Measurements from ENCODE around the gene SLC26A6. TPM values are rescaled to one million over a fixed set of nuclear protein-coding genes. Genes with fewer than 3 reads are reported as not detected.

Gene SLC26A6
- total RNA-seq, 1 experiment from 2014 or later: 11.3 TPM

- no peak for DNase-seq (ENCODE audit: low read depth)
Observed at GRCh38 chr3:48631516-48632448, 3.5 kb downstream of the SLC26A6 start.

DNA sequence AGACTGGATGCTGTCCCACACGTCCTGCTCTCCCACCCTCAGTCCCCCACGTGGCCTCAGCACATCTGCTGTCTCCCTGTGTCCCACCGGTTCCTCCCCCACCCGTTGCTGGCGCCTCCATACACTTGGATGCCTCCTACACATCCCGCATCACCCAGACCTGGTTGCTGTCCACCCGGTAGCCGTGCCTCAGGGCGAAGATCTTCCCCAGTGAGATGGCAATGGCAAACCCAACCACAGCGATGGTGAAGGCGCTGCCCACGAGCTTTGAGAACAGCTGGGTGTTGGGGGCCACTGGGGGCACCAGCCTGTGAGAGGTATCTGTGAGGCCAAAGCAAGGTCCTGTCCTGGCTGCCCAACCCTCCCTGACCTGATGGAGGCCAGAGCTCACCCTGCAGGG is 4.4 kb downstream of the SLC26A6 start:
- no peak for DNase-seq (ENCODE audit: low read depth)

DNA sequence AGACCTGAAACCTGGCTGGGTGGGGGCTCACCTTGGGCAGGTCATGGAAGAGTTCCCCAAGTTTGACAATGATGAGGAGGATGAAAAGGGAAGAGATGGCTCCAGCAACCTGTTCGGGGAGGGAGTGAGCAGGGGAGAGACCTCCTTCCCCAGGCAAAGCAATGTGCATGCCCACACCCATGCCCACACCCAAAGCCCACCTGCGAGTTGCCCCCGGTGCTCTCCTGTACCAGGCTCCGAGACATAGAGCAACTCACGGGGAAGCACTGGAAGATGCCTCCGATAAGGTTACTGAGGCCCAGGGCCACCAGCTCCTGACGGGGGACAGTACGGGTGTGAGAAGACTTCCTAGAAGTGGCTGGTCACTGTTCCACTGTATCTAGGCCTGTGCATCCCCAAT is 4.9 kb downstream of the SLC26A6 start:
- DNase-seq (ENCODE audit: low read depth): no peak

DNA sequence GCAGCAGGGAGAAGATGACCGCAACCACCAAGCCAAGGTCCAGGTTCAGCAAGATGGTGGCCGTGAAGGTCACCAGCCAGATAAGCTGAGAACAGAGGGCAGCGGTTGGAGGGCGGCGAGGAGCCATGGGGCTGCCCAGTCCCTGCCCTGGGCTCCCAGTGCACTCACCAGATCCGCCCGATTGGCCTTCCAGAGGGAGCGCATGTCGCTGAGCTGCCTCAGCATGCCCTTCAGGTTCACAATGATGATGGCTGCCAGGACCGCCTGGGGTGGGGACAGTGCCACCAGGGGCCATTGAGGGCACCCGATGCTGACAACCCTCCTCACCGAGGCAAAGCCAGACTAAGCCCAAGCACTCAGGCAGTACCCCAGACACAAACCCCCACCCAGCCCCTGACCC is 5.4 kb downstream of the SLC26A6 start:
- DNase-seq (ENCODE audit: low read depth): no peak

- no peak for DNase-seq (ENCODE audit: low read depth)
Observed at GRCh38 chr3:48628277-48629017, 6.8 kb downstream of the SLC26A6 start.

- DNase-seq (ENCODE audit: low read depth): no peak
Observed at GRCh38 chr3:48625600-48625999, 9.7 kb downstream of the SLC26A6 start.

DNA sequence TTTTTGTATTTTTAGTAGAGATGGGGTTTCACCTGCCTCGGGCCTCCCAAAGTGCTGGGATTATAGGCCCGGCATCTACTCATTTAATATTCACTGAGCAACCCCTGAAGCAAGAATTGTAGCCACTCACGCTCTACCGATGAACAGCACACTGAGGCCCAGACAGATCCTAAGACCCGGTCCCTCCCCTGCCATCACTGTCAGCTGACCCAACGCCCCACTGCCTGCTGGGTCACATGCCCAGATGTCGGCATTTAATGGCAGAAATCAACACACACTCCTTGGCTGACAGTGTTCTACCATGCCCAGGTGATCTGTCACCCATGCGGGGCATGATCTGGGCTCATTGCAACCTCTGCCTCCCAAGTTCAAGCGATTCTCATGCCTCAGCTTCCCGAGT is 10.5 kb downstream of the SLC26A6 start:
- no peak for DNase-seq (ENCODE audit: low read depth)

GRCh38 chr3:48623851-48624547 is 11.3 kb downstream of the SLC26A6 start:
- DNase-seq (ENCODE audit: low read depth): no peak

DNA sequence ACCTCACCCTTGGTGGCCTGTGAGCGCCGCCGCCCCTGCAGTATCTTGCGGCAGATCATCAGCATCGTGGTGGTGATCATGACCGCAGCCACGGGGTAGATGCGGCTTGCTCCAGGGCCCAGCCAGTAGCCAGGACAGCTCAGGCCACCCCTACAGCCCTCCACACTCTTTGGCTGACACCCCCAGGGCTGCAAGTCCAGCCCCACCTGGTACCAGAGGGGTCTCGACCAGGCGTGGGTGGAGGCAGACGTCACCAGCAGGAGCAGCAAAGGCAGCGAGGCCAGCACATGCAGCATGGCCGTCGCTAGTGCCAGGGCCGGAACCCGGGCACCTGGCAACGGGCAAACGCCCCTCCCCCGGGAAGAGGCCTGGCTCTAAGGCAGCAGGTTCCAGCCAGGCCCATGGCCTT is 13.8 kb downstream of the SLC26A6 start, which contains the start of gene TMEM89:
TSS of gene TMEM89 (minus strand) at position 309 of the 409 bp plus-strand sequence. CDS start at position 296, 13 bp downstream.
- DNase-seq (ENCODE audit: low read depth): no peak

- no peak for DNase-seq (ENCODE audit: low read depth)
Observed at GRCh38 chr3:48619541-48620524, 15.4 kb downstream of the SLC26A6 start.

GRCh38 chr3:48617559-48617958 is 17.7 kb downstream of the SLC26A6 start:
- no peak for DNase-seq (ENCODE audit: low read depth)

DNA sequence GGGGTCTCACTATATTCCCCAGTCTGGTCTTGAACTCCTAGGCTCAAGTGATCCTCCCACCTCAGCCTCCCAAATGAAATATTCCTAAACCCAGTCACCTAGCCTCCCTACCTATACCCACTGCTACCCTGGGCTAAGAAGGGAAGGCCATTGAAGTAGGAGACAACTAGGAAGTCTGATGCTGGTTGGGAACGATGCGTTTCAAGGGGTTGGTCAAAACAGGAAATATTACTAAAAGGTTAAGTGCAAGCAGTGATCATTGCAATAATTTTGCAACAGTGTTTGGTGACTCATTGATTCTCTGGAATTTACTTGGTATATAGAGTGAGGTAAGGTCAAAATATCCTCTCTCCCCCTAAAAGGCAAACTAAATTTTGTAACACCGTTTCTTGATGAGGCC is 21.2 kb downstream of the SLC26A6 start:
- DNase-seq (ENCODE audit: low read depth): no peak

DNA sequence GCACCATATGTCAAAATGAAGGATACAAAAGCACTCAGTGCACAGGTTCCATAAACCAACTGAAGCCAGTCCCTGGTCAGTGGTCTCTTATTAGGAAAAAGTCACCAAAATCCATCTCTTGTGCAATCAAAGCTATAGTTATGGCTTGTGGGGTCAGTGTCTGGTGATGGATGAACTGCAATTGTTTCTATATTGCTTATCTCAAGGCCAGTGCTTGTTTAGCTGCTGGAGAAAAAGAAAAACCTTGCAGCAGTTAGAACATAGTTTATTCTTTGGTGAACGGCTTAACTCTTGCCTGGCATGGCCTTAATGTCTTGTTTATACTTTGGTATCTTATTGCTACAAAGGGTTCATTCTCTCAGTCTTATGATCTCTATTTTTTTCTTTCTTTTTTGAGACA is 23.0 kb downstream of the SLC26A6 start:
- no peak for DNase-seq (ENCODE audit: low read depth)

- DNase-seq (ENCODE audit: low read depth): peak; percentile 95
Observed at GRCh38 chr3:48609088-48610005, 25.9 kb downstream of the SLC26A6 start, which contains the start of gene UQCRC1. UQCRC1 (minus strand) TSS chr3:48609646; CDS start chr3:48609620, 26 bp downstream.

DNA sequence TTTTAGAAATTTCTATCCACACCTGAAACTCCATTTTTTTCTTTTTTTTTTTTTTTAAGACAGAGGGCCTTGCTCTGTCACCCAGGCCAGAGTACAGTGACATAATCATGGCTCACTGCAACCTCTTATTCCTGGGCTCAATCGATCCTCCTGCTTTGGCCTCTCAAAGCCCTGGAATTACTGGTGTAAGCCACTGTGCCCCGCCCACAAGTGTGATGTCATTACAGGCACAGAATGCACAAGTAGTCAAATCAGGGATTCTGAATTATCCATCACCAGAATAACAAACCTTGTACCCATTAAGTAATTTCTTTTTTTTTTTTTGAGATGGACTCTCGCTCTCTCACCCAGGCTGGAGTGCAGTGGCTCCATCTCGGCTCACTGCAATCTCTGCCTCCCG is 27.7 kb downstream of the SLC26A6 start:
- no peak for DNase-seq (ENCODE audit: low read depth)

DNA sequence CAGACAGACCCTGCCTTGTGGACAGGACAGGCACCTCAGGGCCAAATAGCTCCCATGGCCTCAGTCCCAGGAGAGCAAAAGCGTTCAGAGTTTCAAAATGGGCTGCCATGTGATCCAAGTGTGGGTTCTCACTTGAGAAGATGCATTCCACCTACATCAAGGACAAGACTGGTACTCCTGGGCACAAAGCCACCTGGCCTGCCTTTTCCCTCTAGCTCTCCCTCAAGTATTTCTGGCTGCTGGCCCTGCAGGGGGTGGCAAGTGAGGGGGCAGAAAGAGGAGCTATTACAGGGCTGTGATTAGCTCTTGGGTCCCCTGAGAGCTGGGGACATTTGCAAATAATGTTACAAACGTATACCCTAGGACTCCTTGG is 33.7 kb downstream of the SLC26A6 start:
- no peak for DNase-seq (ENCODE audit: low read depth)

DNA sequence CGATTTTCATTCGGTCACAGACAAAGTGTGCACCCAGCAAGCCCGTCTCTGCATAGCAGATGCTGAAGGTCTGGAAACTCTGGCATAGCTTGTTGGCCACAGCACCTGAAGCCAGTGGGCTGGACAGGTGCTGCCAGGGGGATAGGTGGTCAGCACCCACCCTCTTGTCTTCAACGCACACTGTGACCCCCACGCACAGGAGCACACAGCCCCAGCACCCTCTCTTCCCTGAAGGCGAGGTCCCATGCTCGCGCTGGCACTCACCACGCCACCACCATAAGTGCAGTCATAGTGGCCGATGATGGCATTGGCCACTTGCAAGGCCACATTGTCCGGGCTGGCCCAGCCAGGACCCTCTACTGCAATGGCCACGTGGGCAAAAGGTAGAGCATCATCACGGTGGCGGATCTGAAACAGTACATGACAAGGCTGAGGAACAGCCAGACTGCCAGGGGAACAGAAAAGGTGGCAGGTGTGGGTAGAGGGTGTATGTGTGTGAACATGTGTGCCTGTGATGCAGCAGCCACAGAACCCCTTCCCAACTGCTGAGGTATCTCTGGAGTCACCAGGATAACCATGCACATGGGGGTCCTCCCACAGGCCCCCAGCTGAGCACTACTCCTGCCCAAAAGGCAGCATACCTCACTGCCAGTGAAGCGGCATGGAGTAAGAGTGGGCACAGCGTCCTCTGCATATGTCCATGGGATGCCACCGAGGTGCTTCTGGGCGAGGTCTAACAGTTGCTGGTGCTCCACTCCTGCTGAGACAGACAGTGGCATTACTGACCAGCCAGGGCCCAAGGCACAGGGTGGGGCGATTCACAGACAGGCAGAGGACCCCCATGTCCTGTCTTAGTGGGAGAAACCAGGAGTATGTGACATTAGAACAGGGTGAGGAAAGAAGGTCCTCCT is 34.3 kb downstream of the SLC26A6 start:
- DNase-seq (ENCODE audit: low read depth): no peak

DNA sequence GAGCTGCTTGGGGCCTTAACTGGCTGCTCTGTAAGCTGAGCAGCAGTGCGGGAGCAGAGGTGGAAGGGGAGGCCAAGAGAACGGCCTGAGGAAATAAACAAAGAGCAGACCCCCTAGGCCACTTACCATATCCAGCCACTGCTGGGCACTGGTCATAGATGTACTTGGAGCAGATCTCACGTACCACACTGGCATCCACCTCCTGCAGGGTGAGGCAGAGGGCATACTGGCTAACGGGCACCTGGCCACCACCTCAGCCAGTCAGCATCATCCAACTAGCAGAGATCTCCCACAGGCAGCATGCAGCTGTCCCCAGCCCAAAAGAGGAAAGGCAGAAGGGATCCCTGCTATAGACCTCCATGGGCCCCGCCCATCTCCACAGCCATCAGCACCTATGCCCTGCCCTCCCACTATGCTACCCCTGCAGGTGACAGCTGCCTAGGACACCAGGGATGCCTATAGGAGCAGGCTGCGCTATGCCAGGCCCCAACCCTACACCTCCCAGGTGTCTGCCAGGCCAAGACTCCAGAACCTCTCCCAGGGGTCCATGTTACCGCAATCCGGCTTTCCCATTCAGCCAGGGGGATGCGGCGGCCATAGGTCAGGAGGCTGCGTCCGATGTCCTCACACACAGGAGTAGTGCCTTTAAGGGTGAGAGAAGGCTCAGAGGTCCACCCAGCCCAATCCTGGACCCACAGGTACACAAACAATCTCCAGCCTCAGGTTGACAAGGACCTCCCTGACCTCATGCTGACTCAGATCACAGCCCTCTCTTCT is 35.6 kb downstream of the SLC26A6 start:
- no peak for DNase-seq (ENCODE audit: low read depth)
